HepG2 (cell line): ENCODE data around the gene ADGRB3. TPM values are rescaled to one million over a fixed set of nuclear protein-coding genes. Genes with fewer than 3 reads are reported as not detected.

Source experiments
- ATAC-seq: fragments of 200-7000 bp; cut with Tn5 transposase; 3 replicates; pipeline ENCODE4 v1.9.1; 2020; ENCODE audit warnings: mild to moderate bottlenecking, moderate library complexity
- BruUV-seq: library from RNA; stranded (reverse); fragments of 400-500 nt; replicated peaks from 2 replicates; lab custom pipeline; 2021; lab: Mats Ljungman, UMichigan
- CTCF ChIA-PET: fragments of 300-600 bp; formaldehyde crosslinking; extraction: SDS; loops from one replicate; lab custom pipeline; 2021; ENCODE audit warnings: low total read pairs, inconsistent platforms, low intra/inter-chr PET ratio; lab: Yijun Ruan, JAX
- POLR2A ChIA-PET: fragments of 350-600 bp; sonication (Branson Sonifier 250); formaldehyde crosslinking; loops from one replicate; lab custom pipeline; 2020; ENCODE audit warnings: antibody characterized with exemption, inconsistent platforms; lab: Yijun Ruan, JAX
- DNase-seq: peaks from one replicate; pipeline ENCODE4 v3.0.0-alpha.2; 2015; ENCODE audit warnings: low spot score
- FAIRE-seq: peaks from 3 replicates; lab custom pipeline; 2011; peaks lifted over from hg19 to GRCh38; lab: Jason Lieb, UNC
- H2AFZ ChIP-seq: one replicate; pipeline ENCODE4 v1.6.1; 2011; ENCODE audit warnings: low read length, inconsistent platforms
- H3K27ac ChIP-seq: fragments of 300-600 bp; 3 replicates; pipeline ENCODE4 v1.8.0; 2011; ENCODE audit warnings: mixed run types, mild to moderate bottlenecking, mixed read lengths, low read length, inconsistent platforms; ENCODE audit not compliant: insufficient read depth; ENCODE audit errors: extremely low read length
- H3K27me3 ChIP-seq, 2 experiments: fragments of 200-600 bp in 1 of 2; 2 replicates in 1 of 2; 3 replicates in 1 of 2; pipeline versions ENCODE4 v1.6.0 to v1.8.0; 2011; ENCODE audit warnings: low read length in 2 of 2, mild to moderate bottlenecking in 2 of 2, moderate library complexity in 2 of 2, inconsistent platforms in 1 of 2; ENCODE audit not compliant: insufficient read depth in 2 of 2, control insufficient read depth in 1 of 2
- H3K36me3 ChIP-seq, 2 experiments: fragments of 200-600 bp in 1 of 2; replicated peaks in 1 of 2; 2 replicates in 1 of 2; 3 replicates in 1 of 2; pipeline versions ENCODE4 v1.5.1 to v1.8.0; 2011; ENCODE audit warnings: low read length in 2 of 2, inconsistent platforms in 1 of 2; ENCODE audit not compliant: insufficient read depth in 2 of 2, control insufficient read depth in 1 of 2
- H3K4me1 ChIP-seq: 2 replicates; pipeline ENCODE4 v1.5.1; 2012; ENCODE audit warnings: low read length, inconsistent platforms; ENCODE audit not compliant: insufficient read depth
- H3K4me2 ChIP-seq: 2 replicates; pipeline ENCODE4 v1.6.0; 2011; ENCODE audit warnings: low read depth, low read length, inconsistent platforms
- H3K4me3 ChIP-seq, 3 experiments: fragments of 200-600 bp in 1 of 3; sonication (generic), shearing (Covaris generic) in 1 of 3; replicated peaks in 1 of 3; 2 replicates each; pipeline ENCODE4 v1.5.1; 2011 to 2016; ENCODE audit warnings: low read length in 3 of 3, inconsistent platforms in 2 of 3, low read depth in 2 of 3, mild to moderate bottlenecking in 2 of 3, control low read depth in 1 of 3, mixed read lengths in 1 of 3; ENCODE audit not compliant: insufficient read depth in 1 of 3
- H3K79me2 ChIP-seq: one replicate; pipeline ENCODE4 v1.6.1; 2011; ENCODE audit warnings: low read length, inconsistent platforms; ENCODE audit not compliant: insufficient read depth
- H3K9ac ChIP-seq: 2 replicates; pipeline ENCODE4 v1.6.0; 2011; ENCODE audit warnings: mild to moderate bottlenecking, low read depth, low read length, inconsistent platforms; ENCODE audit not compliant: insufficient read depth
- H3K9me3 ChIP-seq: 2 replicates; pipeline ENCODE4 v1.5.1; 2012; ENCODE audit warnings: mild to moderate bottlenecking, low read length
- H4K20me1 ChIP-seq: 2 replicates; pipeline ENCODE4 v1.6.0; 2011; ENCODE audit warnings: inconsistent platforms, mild to moderate bottlenecking, low read length, moderate library complexity; ENCODE audit not compliant: insufficient read depth
- ATF1 ChIP-seq: IDR thresholded peaks from 2 replicates; pipeline ENCODE4 v1.6.1; 2016; ENCODE audit warnings: mild to moderate bottlenecking, control low read depth
- ATF4 ChIP-seq, 2 experiments: fragments of 450-650 bp in 1 of 2; sonication (generic) in 1 of 2; formaldehyde crosslinking; IDR thresholded peaks; 2 replicates each; pipeline versions ENCODE4 v1.5.0 to v1.8.0; 2020 to 2022; ENCODE audit warnings: mild to moderate bottlenecking in 1 of 2, missing genetic modification reagents in 1 of 2
- DBP ChIP-seq: sonication (generic); formaldehyde crosslinking; IDR thresholded peaks from 2 replicates; pipeline ENCODE4 v1.4.0; 2020; ENCODE audit warnings: missing genetic modification reagents; ENCODE audit errors: not compliant biosample characterization
- IKZF5 ChIP-seq: IDR thresholded peaks from 2 replicates; pipeline ENCODE4 v1.6.1; 2018; ENCODE audit warnings: missing genetic modification reagents, mild to moderate bottlenecking, missing compliant biosample characterization
- PATZ1 ChIP-seq: sonication (generic); formaldehyde crosslinking; IDR thresholded peaks from 2 replicates; pipeline ENCODE4 v1.4.0; 2020; ENCODE audit warnings: missing genetic modification reagents
- RFX5 ChIP-seq: IDR thresholded peaks from 2 replicates; pipeline ENCODE4 v1.6.1; 2011; ENCODE audit warnings: low read depth, low read length, improper control_type of control experiment
- SETDB1 ChIP-seq: sonication (generic); formaldehyde crosslinking; IDR thresholded peaks from 2 replicates; pipeline ENCODE4 v1.5.1; 2020; ENCODE audit warnings: missing genetic modification reagents, mild to moderate bottlenecking, borderline replicate concordance
- ZBTB26 ChIP-seq: IDR thresholded peaks from 2 replicates; pipeline ENCODE4 v1.6.1; 2016; ENCODE audit warnings: missing compliant biosample characterization, missing genetic modification reagents, borderline replicate concordance
- ZNF251 ChIP-seq: sonication (generic); formaldehyde crosslinking; IDR thresholded peaks from 2 replicates; pipeline ENCODE4 v1.9.0; 2021; ENCODE audit warnings: mild to moderate bottlenecking, missing genetic modification reagents
- ZNF496 ChIP-seq: sonication (generic); formaldehyde crosslinking; IDR thresholded peaks from 2 replicates; pipeline ENCODE4 v1.8.1; 2023; ENCODE audit warnings: mild to moderate bottlenecking, moderate library complexity, missing genetic modification reagents; ENCODE audit not compliant: insufficient replicate concordance
- ZNF512B ChIP-seq: sonication (generic); formaldehyde crosslinking; IDR thresholded peaks from 2 replicates; pipeline ENCODE4 v1.5.1; 2020; ENCODE audit warnings: missing genetic modification reagents, mild to moderate bottlenecking, borderline replicate concordance
- ZNF576 ChIP-seq: sonication (generic); formaldehyde crosslinking; IDR thresholded peaks from 2 replicates; pipeline ENCODE4 v1.4.0; 2020; ENCODE audit warnings: mild to moderate bottlenecking, missing genetic modification reagents
- ZZZ3 ChIP-seq: sonication (generic); formaldehyde crosslinking; IDR thresholded peaks from 2 replicates; pipeline ENCODE4 v1.4.0; 2020; ENCODE audit warnings: missing genetic modification reagents, mild to moderate bottlenecking, borderline replicate concordance
- WGBS: methylation state at CpG from one replicate; pipeline ENCODE4 v1.1.6; 2017; ENCODE audit warnings: low lambda C conversion rate; 5-methylcytosine and 5-hydroxymethylcytosine counted together
- in situ Hi-C: cut with HindIII; loops from 2 replicates; pipeline ENCODE4 v1.10.0; 2017; ENCODE audit warnings: low pct_unique_long_range_greater_than_20kb; ENCODE audit not compliant: extremely low pct_ligation_motif_present
- intact Hi-C: fragments of 100-400 bp; cut with micrococcal nuclease; formaldehyde crosslinking; loops from one replicate; pipeline ENCODE4 v1.10.0; 2022; ENCODE audit not compliant: unreplicated experiment
- polyA plus RNA-seq, 8 experiments: library from polyadenylated mRNA; depleted of rRNA in 3 of 8; stranded (reverse) in 7 of 8; unstranded in 1 of 8; fragments of >200 nt; fragmentation: Illumina TruSeq in 4 of 8; extraction: Trizol in 4 of 8; gene quantifications; 2 replicates each; pipeline versions ENCODE4 v1.2.1 to v1.2.3, GENCODE V29; 2011 to 2016; ENCODE audit warnings: low read depth in 4 of 8, missing spikeins in 1 of 8, mixed read lengths in 1 of 8; ENCODE audit not compliant: insufficient read depth in 1 of 8
- total RNA-seq, 5 experiments: library from RNA; depleted of rRNA; stranded (reverse); fragments of >200 nt; fragmentation: Illumina TruSeq; extraction: Trizol; gene quantifications; 2 replicates each; pipeline ENCODE4 v1.2.3, GENCODE V29; 2016; ENCODE audit warnings: low read depth in 1 of 5

ADGRB3 gene
- total and polyA plus RNA-seq, 2 of the 13 experiments (the other 11 are each of a cell fraction or from before 2014, with no cell fraction given) = not detected

GRCh38 chr6:69202768-69203167 lies 567.7 kb downstream of the ADGRB3 start (continued):
- TF ChIP-seq PATZ1 (no peak), DBP (CRISPR knock-in tag) (no peak)

GRCh38 chr6:69216127-69216526 lies 581.0 kb downstream of the ADGRB3 start:
- Histone ChIP-seq H4K20me1 (no peaks in the 10 kb centered on the region), H3K4me1 (no peaks in the 10 kb centered on the region), H3K36me3 (no peaks in the 10 kb centered on the region), H3K27ac (no peak overlapping the region), H3K27me3 (no peaks in the 10 kb centered on the region), H3K4me3 (no peak overlapping the region), H3K9me3 (no peaks in the 10 kb centered on the region), H3K79me2 (no peaks in the 10 kb centered on the region), H2AFZ (no peak overlapping the region), H3K4me2 (no peak overlapping the region), H3K9ac (no peak overlapping the region)
- ATAC-seq (no peak), DNase-seq (no peak), FAIRE-seq (no peak)
- POLR2A ChIA-PET = no interaction called here
- 11% methylated on average over 1 of the region's 1 CpG for WGBS
- intact Hi-C loops (no loop called here), in situ Hi-C loops (no loop called here)
- CTCF ChIA-PET = no interaction called here
- no TSS peak for BruUV-seq
- TF ChIP-seq SETDB1 (no peak), ZZZ3 (no peak), RFX5 (no peak), ZNF496 (CRISPR knock-in tag) (no peak), ZNF512B (no peak), ZBTB26 (no peak), ATF4 (CRISPR knock-in tag; IDR thresholded peaks at IDR 0.05) (no peak), IKZF5 (no peak), ZNF576 (CRISPR knock-in tag) (no peak), ZNF251 (no peak), ATF1 (CRISPR knock-in tag) (no peak)
